GM19455 (cell line): ENCODE measurements around the gene PLA2G4F.

Experiments
- ATAC-seq: cut with Tn5 transposase; IDR thresholded peaks from one replicate; pipeline ENCODE4 v1.9.1; 2021; ENCODE audit not compliant: unreplicated experiment

PLA2G4F gene

GRCh38 chr15:42147431-42147735 lies 9.1 kb downstream of the PLA2G4F start:
- no peak for ATAC-seq

GRCh38 chr15:42146551-42147430 lies 9.6 kb downstream of the PLA2G4F start:
- ATAC-seq = no peak

- no peak for ATAC-seq
Observed at GRCh38 chr15:42145546-42146455, 10.6 kb downstream of the PLA2G4F start.

GRCh38 chr15:42144841-42145375 lies 11.5 kb downstream of the PLA2G4F start:
- ATAC-seq = no peak

- ATAC-seq = no peak
Observed at GRCh38 chr15:42143866-42144625, 12.4 kb downstream of the PLA2G4F start.

- no peak for ATAC-seq
Observed at GRCh38 chr15:42143356-42143755, 13.1 kb downstream of the PLA2G4F start.

GRCh38 chr15:42141795-42142667 lies 14.4 kb downstream of the PLA2G4F start:
- ATAC-seq = no peak

- ATAC-seq = no peak
Observed at GRCh38 chr15:42141246-42141645, 15.2 kb downstream of the PLA2G4F start.

- ATAC-seq = no peak
Observed at GRCh38 chr15:42140383-42141070, 15.9 kb downstream of the PLA2G4F start.

- no peak for ATAC-seq
Observed at GRCh38 chr15:42139596-42139995, 16.8 kb downstream of the PLA2G4F start.

GRCh38 chr15:42138968-42139386 lies 17.5 kb downstream of the PLA2G4F start:
- ATAC-seq = no peak

GRCh38 chr15:42138411-42138810 lies 18.0 kb downstream of the PLA2G4F start:
- ATAC-seq = no peak

- ATAC-seq = no peak
Observed at GRCh38 chr15:42137461-42138261, 18.8 kb downstream of the PLA2G4F start.

GRCh38 chr15:42136513-42136912 lies 19.9 kb downstream of the PLA2G4F start:
- ATAC-seq = no peak

GRCh38 chr15:42135351-42135750 lies 21.1 kb downstream of the PLA2G4F start:
- no peak for ATAC-seq

GRCh38 chr15:42134617-42135245 lies 21.7 kb downstream of the PLA2G4F start:
- ATAC-seq = no peak

GRCh38 chr15:42133886-42134502 lies 22.4 kb downstream of the PLA2G4F start:
- ATAC-seq = no peak

- ATAC-seq = no peak
Observed at GRCh38 chr15:42133356-42133755, 23.1 kb downstream of the PLA2G4F start.
